ENCODE measurements around the gene SENP2. TPM values are rescaled to one million over a fixed set of nuclear protein-coding genes. Genes with fewer than 3 reads are reported as not detected.

The SENP2 gene
- total RNA-seq, 1 experiment from 2014 or later: 36.1 TPM

DNA sequence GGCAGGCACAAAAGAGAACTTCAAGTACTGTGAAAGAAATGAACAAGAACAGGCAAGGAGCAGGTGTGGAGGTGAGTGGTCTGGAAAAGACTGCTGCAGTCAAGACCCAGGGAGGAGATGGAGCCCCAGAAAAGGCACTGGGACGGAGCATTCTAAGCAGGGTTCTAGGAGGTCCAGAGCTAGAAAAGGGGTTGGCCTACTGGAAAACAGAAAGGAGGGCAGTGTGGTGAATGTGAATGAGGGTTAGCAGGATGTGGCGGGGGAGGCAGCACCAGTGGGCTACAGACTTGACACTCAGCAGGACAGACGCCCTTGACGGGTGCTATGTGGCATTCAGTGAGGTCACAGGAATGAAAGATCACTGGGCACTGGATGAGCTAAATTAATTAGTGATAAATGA is 75.7 kb downstream of the SENP2 start:
- no peak overlapping the region for H3K4me2 ChIP-seq (ENCODE audit: low read length)
- no peaks in the 10 kb centered on the region for H4K20me1 ChIP-seq (ENCODE audit: insufficient read depth)
- no peak overlapping the region for H2AFZ ChIP-seq (ENCODE audit: low read depth, low read length, poor library complexity, severe bottlenecking)
- peaks cover 10% of the 10 kb centered on the region; the same call in 1 of the 2 replicates for H3K79me2 ChIP-seq (ENCODE audit: insufficient read depth, low read length)
- intact Hi-C loops (cut with micrococcal nuclease): loop anchor here (5.0 kb wide), 2 partner anchors 316 to 616 kb away; no protein-coding TSS in a partner anchor
- no peaks in the 10 kb centered on the region for H3K27me3 ChIP-seq (ENCODE audit: insufficient read depth, low read length)
- H3K4me3 ChIP-seq (replicated peaks in 1 of 2; ENCODE audit: low read depth in 1 of 2, low read length in 2 of 2): no peak overlapping the region
- ATAC-seq (no peak), DNase-seq (ENCODE audit: low read depth, low spot score) (no peak)
- BruUV-seq (replicated peaks): no TSS peak
- RAD21 ChIA-PET (ENCODE audit: low non-redundant PET in 1 of 2, low total read pairs in 2 of 2, uncharacterized antibody in 2 of 2, unreplicated experiment in 2 of 2): no interaction called here
- peaks cover 2 to 24% of the 10 kb centered on the region in 2 experiments; a peak in 3 of 4 replicates for H3K4me1 ChIP-seq (ENCODE audit: control insufficient read depth in 1 of 2, insufficient read depth in 2 of 2, low read length in 2 of 2)
- peaks cover 13 to 21% of the 10 kb centered on the region in 2 experiments for H3K36me3 ChIP-seq (ENCODE audit: control insufficient read depth in 1 of 2, insufficient read depth in 2 of 2, low read length in 2 of 2)
- no peak overlapping the region for H3K9ac ChIP-seq (ENCODE audit: low read length)
- H3K9me3 ChIP-seq (ENCODE audit: control insufficient read depth in 1 of 2, insufficient read depth in 1 of 2, low read depth in 1 of 2, low read length in 2 of 2): no peaks in the 10 kb centered on the region
- CTCF ChIA-PET: interaction anchor here (0.7 to 2.9 kb wide), 5 partner anchors 8 to 298 kb away, joined by 3 to 24 read pairs (median 11); no protein-coding TSS in a partner anchor
- POLR2A ChIA-PET: no interaction called here
- no peak overlapping the region for H3K27ac ChIP-seq (ENCODE audit: low read depth, low read length)
- TF ChIP-seq CBX3 (IDR thresholded peaks at IDR 0.05; ENCODE audit: low read depth) (no peak), EZH2phosphoT487 (IDR thresholded peaks at IDR 0.05; ENCODE audit: borderline replicate concordance) (no peak), ZNF274 (IDR thresholded peaks at IDR 0.05; ENCODE audit: low read depth, low read length) (no peak), ELF1 (IDR thresholded peaks at IDR 0.05; ENCODE audit: borderline replicate concordance, low read depth) (no peak), POLR2A (IDR thresholded peaks at IDR 0.05; ENCODE audit: borderline replicate concordance, extremely low read depth, insufficient read depth, insufficient read length) (no peak), ZFX (IDR thresholded peaks at IDR 0.05) (no peak), YY1 (IDR thresholded peaks at IDR 0.05; ENCODE audit: extremely low read depth, insufficient replicate concordance, low read depth, low read length) (no peak), SIN3A (IDR thresholded peaks at IDR 0.05; ENCODE audit: low read depth) (no peak), TCF7L2 (IDR thresholded peaks at IDR 0.05; ENCODE audit: borderline replicate concordance, extremely low read depth, insufficient read depth, insufficient read length) (no peak), SRF (IDR thresholded peaks at IDR 0.05; ENCODE audit: low read depth) (no peak), FOSL1 (IDR thresholded peaks at IDR 0.05; ENCODE audit: low read depth) (no peak)
- TF ChIP-seq, protein P1, sequence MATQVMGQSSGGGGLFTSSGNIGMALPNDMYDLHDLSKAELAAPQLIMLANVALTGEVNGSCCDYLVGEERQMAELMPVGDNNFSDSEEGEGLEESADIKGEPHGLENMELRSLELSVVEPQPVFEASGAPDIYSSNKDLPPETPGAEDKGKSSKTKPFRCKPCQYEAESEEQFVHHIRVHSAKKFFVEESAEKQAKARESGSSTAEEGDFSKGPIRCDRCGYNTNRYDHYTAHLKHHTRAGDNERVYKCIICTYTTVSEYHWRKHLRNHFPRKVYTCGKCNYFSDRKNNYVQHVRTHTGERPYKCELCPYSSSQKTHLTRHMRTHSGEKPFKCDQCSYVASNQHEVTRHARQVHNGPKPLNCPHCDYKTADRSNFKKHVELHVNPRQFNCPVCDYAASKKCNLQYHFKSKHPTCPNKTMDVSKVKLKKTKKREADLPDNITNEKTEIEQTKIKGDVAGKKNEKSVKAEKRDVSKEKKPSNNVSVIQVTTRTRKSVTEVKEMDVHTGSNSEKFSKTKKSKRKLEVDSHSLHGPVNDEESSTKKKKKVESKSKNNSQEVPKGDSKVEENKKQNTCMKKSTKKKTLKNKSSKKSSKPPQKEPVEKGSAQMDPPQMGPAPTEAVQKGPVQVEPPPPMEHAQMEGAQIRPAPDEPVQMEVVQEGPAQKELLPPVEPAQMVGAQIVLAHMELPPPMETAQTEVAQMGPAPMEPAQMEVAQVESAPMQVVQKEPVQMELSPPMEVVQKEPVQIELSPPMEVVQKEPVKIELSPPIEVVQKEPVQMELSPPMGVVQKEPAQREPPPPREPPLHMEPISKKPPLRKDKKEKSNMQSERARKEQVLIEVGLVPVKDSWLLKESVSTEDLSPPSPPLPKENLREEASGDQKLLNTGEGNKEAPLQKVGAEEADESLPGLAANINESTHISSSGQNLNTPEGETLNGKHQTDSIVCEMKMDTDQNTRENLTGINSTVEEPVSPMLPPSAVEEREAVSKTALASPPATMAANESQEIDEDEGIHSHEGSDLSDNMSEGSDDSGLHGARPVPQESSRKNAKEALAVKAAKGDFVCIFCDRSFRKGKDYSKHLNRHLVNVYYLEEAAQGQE (IDR thresholded peaks at IDR 0.05; ENCODE audit: low read depth): no peak
- TF ChIP-seq, protein P2, sequence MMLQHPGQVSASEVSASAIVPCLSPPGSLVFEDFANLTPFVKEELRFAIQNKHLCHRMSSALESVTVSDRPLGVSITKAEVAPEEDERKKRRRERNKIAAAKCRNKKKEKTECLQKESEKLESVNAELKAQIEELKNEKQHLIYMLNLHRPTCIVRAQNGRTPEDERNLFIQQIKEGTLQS (IDR thresholded peaks at IDR 0.05): no peak
- TF ChIP-seq, protein P3, sequence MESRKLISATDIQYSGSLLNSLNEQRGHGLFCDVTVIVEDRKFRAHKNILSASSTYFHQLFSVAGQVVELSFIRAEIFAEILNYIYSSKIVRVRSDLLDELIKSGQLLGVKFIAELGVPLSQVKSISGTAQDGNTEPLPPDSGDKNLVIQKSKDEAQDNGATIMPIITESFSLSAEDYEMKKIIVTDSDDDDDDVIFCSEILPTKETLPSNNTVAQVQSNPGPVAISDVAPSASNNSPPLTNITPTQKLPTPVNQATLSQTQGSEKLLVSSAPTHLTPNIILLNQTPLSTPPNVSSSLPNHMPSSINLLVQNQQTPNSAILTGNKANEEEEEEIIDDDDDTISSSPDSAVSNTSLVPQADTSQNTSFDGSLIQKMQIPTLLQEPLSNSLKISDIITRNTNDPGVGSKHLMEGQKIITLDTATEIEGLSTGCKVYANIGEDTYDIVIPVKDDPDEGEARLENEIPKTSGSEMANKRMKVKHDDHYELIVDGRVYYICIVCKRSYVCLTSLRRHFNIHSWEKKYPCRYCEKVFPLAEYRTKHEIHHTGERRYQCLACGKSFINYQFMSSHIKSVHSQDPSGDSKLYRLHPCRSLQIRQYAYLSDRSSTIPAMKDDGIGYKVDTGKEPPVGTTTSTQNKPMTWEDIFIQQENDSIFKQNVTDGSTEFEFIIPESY (IDR thresholded peaks at IDR 0.05; ENCODE audit: extremely low read depth, insufficient replicate concordance, low read length): no peak
- TF ChIP-seq, protein P4, sequence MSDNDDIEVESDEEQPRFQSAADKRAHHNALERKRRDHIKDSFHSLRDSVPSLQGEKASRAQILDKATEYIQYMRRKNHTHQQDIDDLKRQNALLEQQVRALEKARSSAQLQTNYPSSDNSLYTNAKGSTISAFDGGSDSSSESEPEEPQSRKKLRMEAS (IDR thresholded peaks at IDR 0.05): no peak
- H3K9me2 ChIP-seq (ENCODE audit: insufficient read depth): no peaks in the 10 kb centered on the region
